ENCODE measurements around the gene UPF2.

DNA sequence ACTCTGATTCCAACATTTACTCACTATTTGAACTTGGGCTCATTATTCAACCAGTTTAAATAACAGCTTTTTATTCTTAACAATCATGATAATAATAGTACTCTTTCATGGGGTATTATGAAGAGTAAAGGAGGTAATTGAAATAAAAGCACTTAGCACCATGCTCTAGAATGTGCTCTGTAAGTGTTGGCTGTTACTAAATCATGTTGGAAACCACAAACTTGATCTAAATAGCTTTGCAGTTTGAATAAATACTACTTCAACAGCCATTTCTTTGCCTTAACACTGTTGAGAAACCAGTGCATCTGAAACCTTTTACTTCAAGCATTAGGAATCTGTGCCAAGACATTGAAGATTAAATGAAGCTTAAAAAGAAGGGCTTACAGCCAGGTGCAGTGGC is 7.9 kb upstream of the UPF2 start:
- TF ChIP-seq, protein P1, sequence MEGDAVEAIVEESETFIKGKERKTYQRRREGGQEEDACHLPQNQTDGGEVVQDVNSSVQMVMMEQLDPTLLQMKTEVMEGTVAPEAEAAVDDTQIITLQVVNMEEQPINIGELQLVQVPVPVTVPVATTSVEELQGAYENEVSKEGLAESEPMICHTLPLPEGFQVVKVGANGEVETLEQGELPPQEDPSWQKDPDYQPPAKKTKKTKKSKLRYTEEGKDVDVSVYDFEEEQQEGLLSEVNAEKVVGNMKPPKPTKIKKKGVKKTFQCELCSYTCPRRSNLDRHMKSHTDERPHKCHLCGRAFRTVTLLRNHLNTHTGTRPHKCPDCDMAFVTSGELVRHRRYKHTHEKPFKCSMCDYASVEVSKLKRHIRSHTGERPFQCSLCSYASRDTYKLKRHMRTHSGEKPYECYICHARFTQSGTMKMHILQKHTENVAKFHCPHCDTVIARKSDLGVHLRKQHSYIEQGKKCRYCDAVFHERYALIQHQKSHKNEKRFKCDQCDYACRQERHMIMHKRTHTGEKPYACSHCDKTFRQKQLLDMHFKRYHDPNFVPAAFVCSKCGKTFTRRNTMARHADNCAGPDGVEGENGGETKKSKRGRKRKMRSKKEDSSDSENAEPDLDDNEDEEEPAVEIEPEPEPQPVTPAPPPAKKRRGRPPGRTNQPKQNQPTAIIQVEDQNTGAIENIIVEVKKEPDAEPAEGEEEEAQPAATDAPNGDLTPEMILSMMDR (IDR thresholded peaks at IDR 0.05), result no peak
- TF ChIP-seq POLR2A (IDR thresholded peaks at IDR 0.05), result no peak
- no peak for TF ChIP-seq POLR2AphosphoS5 (IDR thresholded peaks at IDR 0.05)
